CD4-positive, alpha-beta T cell treated with Interleukin-10 for 1 hour (primary cell): ENCODE measurements around the gene USP19.
A peak's percentile ranks its signal among the peaks of the same experiment; 100 is the strongest.

Experiments used
- DNase-seq: peaks from one replicate; pipeline ENCODE4 v3.0.0-alpha.2; 2020

The USP19 gene

GRCh38 chr3:49120438-49121131, at the start of gene USP19:
TSS of gene USP19 (minus strand) at chr3:49120823. CDS start at chr3:49119145, 1,678 bp downstream.
- peak; percentile 96 for DNase-seq

GRCh38 chr3:49166752-49167556, 46.3 kb upstream of the USP19 start:
- DNase-seq, result no peak

GRCh38 chr3:49165771-49166751, 45.4 kb upstream of the USP19 start, which contains the start of gene CCDC71:
TSS of gene CCDC71 (minus strand) at chr3:49166331. CDS start at chr3:49164208, 2,123 bp downstream.
- DNase-seq, result peak; percentile 82

GRCh38 chr3:49164983-49165720, 44.5 kb upstream of the USP19 start:
- DNase-seq, result no peak

- DNase-seq, result no peak
These were observed 43.0 kb upstream of the USP19 start for GRCh38 chr3:49163609-49164008.

GRCh38 chr3:49162751-49163419, 42.3 kb upstream of the USP19 start:
- no peak for DNase-seq

GRCh38 chr3:49161808-49162530, 41.3 kb upstream of the USP19 start:
- DNase-seq, result no peak

GRCh38 chr3:49161197-49161596, 40.6 kb upstream of the USP19 start:
- no peak for DNase-seq

- no peak for DNase-seq
These were observed 38.2 kb upstream of the USP19 start for GRCh38 chr3:49158792-49159191.

- DNase-seq, result peak; percentile 75
These were observed 37.6 kb upstream of the USP19 start for GRCh38 chr3:49158103-49158709.

GRCh38 chr3:49157289-49157688, 36.7 kb upstream of the USP19 start:
- no peak for DNase-seq

GRCh38 chr3:49153349-49153912, 32.8 kb upstream of the USP19 start:
- no peak for DNase-seq

- no peak for DNase-seq
These were observed 31.0 kb upstream of the USP19 start for GRCh38 chr3:49151610-49152009.

- DNase-seq, result no peak
These were observed 27.5 kb upstream of the USP19 start for GRCh38 chr3:49148159-49148558.

- DNase-seq, result no peak
These were observed 19.5 kb upstream of the USP19 start for GRCh38 chr3:49140080-49140479.

GRCh38 chr3:49135499-49135898, 14.9 kb upstream of the USP19 start:
- DNase-seq, result no peak

- DNase-seq, result no peak
These were observed 14.0 kb upstream of the USP19 start for GRCh38 chr3:49134471-49135265.

GRCh38 chr3:49133226-49133951, 12.8 kb upstream of the USP19 start:
- DNase-seq, result no peak
